GM23248 (cell line): ENCODE measurements around the gene TMX2. TPM values are rescaled to one million over a fixed set of nuclear protein-coding genes. Genes with fewer than 3 reads are reported as not detected.

Experiments used
- DNase-seq: peaks from one replicate; pipeline ENCODE4 v3.0.0-alpha.2; 2015
- H2AFZ ChIP-seq: fragments of 200-600 bp; sonication (generic); 2 replicates; pipeline ENCODE4 v1.6.1; 2016; ENCODE audit warnings: antibody characterized with exemption
- H3F3A ChIP-seq: fragments of 200-600 bp; sonication (generic); 2 replicates; pipeline ENCODE4 v1.6.1; 2016; ENCODE audit warnings: mild to moderate bottlenecking, antibody characterized with exemption, mixed run types; ENCODE audit not compliant: insufficient read depth
- H3K27ac ChIP-seq: fragments of 200-600 bp; sonication (generic); 2 replicates; pipeline ENCODE4 v1.5.1; 2016; ENCODE audit warnings: mild to moderate bottlenecking
- H3K27me3 ChIP-seq: fragments of 200-600 bp; sonication (generic); replicated peaks from 2 replicates; pipeline ENCODE4 v1.6.1; 2016; ENCODE audit warnings: mild to moderate bottlenecking; ENCODE audit not compliant: insufficient read depth
- H3K36me3 ChIP-seq: fragments of 200-600 bp; sonication (generic); 2 replicates; pipeline ENCODE4 v1.6.1; 2016; ENCODE audit warnings: low read depth, mild to moderate bottlenecking
- H3K4me1 ChIP-seq: fragments of 200-600 bp; sonication (generic); 2 replicates; pipeline ENCODE4 v1.6.1; 2016; ENCODE audit warnings: mild to moderate bottlenecking; ENCODE audit not compliant: insufficient read depth
- H3K4me2 ChIP-seq: fragments of 200-600 bp; sonication (generic); one replicate; pipeline ENCODE4 v1.6.1; 2016; ENCODE audit warnings: mild to moderate bottlenecking; ENCODE audit not compliant: unreplicated experiment
- H3K4me3 ChIP-seq: fragments of 200-600 bp; sonication (generic); 2 replicates; pipeline ENCODE4 v1.5.1; 2016; ENCODE audit warnings: mild to moderate bottlenecking
- H3K79me2 ChIP-seq: fragments of 200-600 bp; sonication (generic); 2 replicates; pipeline ENCODE4 v1.6.1; 2016; ENCODE audit warnings: mild to moderate bottlenecking; ENCODE audit not compliant: insufficient read depth
- H3K9ac ChIP-seq: fragments of 200-600 bp; sonication (generic); 2 replicates; pipeline ENCODE4 v1.6.1; 2016; ENCODE audit warnings: mild to moderate bottlenecking
- H3K9me2 ChIP-seq: fragments of 200-600 bp; sonication (generic); 2 replicates; pipeline ENCODE4 v1.6.1; 2016; ENCODE audit warnings: mixed run types, mild to moderate bottlenecking, moderate library complexity; ENCODE audit not compliant: insufficient read depth
- H3K9me3 ChIP-seq: fragments of 200-600 bp; sonication (generic); one replicate; pipeline ENCODE4 v1.6.1; 2017; ENCODE audit warnings: low read depth
- H4K20me1 ChIP-seq: fragments of 200-600 bp; sonication (generic); 2 replicates; pipeline ENCODE4 v1.6.0; 2016; ENCODE audit not compliant: insufficient read depth
- EZH2 ChIP-seq: fragments of 200-600 bp; sonication (generic); IDR thresholded peaks from 2 replicates; pipeline ENCODE4 v1.6.1; 2018; ENCODE audit warnings: antibody characterized with exemption, mild to moderate bottlenecking; ENCODE audit not compliant: insufficient read depth, poor library complexity, severe bottlenecking
- EZH2phosphoT487 ChIP-seq: fragments of 200-600 bp; sonication (generic); IDR thresholded peaks from 2 replicates; pipeline ENCODE4 v1.6.1; 2018; ENCODE audit warnings: antibody characterized with exemption, moderate library complexity, mild to moderate bottlenecking, low read depth; ENCODE audit not compliant: insufficient read depth
- WGBS, 2 experiments: methylation state at CpG; one replicate each; pipeline ENCODE4 v1.1.6; 2015 to 2017; ENCODE audit warnings: low lambda C conversion rate in 2 of 2, low coverage in 1 of 2; ENCODE audit errors: missing lambda C conversion rate in 2 of 2; 5-methylcytosine and 5-hydroxymethylcytosine counted together
- in situ Hi-C: fragments of 300-500 bp; cut with MboI; formaldehyde crosslinking; loops from 2 replicates; pipeline ENCODE4 v1.15.0; 2020
- polyA plus RNA-seq: library from polyadenylated mRNA; unstranded; fragments of >200 nt; fragmentation: Nextera tagmentation; extraction: Ambion mirVana; gene quantifications from 2 replicates; pipeline ENCODE4 v1.2.1, GENCODE V29; 2016
- total RNA-seq: library from RNA; depleted of rRNA; stranded (reverse); fragments of >200 nt; shearing (Covaris generic); gene quantifications from 2 replicates; pipeline ENCODE4 v1.2.3, GENCODE V29; 2014

The TMX2 gene
- total and polyA plus RNA-seq, 2 experiments from 2014 or later: 88.1 to 105 TPM

DNA sequence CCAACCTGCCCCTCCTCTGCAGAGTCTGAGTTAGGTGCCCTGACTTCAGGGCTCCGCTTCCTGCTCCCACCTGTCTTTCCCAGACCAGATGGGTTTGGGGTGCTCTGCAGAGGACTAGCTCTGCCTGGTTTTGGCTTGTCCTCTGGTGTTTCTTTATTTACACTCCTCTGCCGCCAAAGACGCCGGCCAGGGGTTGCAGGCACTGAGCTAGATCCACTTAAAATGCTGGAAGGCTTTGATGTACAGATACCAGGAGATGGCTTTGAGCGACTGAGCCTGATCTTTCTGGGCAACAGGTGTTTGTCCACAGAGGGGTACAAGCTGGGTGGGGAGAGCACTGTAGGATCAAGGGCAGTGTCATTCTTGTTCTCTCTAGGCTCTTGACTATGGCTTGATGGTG lies 32.8 kb downstream of the TMX2 start:
- no peaks in the 10 kb centered on the region for H3K27me3 ChIP-seq
- H3K79me2 ChIP-seq: peaks cover 26% of the 10 kb centered on the region
- 89 to 90% methylated on average over 5 of the region's 5 CpGs for WGBS, 2 experiments
- no peak overlapping the region for H2AFZ ChIP-seq
- DNase-seq: no peak
- in situ Hi-C loops: loop anchor here (10.0 kb wide), 1 partner anchor 770 kb away; no protein-coding TSS in a partner anchor
- no peaks in the 10 kb centered on the region for H3K9me3 ChIP-seq
- H3F3A ChIP-seq: peaks cover 20% of the 10 kb centered on the region
- no peak for TF ChIP-seq EZH2phosphoT487
- TF ChIP-seq EZH2: no peak
- H4K20me1 ChIP-seq: no peaks in the 10 kb centered on the region
- no peak overlapping the region for H3K4me3 ChIP-seq
- H3K4me1 ChIP-seq: peaks cover 11% of the 10 kb centered on the region
- H3K9me2 ChIP-seq: no peaks in the 10 kb centered on the region
- H3K27ac ChIP-seq: no peak overlapping the region
- H3K36me3 ChIP-seq: peaks cover 11% of the 10 kb centered on the region
- H3K9ac ChIP-seq: no peak overlapping the region
- H3K4me2 ChIP-seq: no peak overlapping the region

DNA sequence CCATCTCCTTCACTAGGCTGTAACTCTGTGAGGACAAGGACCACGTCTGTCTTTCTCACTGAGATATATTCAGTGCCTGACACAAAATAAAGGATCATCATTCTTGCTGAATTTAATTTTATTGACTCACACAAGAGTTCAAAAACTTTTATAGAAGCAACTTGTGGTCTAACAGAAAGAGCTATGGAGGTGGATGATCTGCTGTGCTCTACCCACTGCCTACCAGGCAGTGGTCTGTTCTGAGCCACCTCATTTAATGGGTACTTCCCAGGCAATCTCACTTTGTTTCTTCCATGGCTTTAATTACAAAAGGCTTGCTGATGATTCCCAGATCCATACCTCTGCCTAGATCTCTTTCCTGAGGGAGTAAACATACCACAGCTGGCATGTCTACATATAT lies 34.5 kb downstream of the TMX2 start:
- H2AFZ ChIP-seq: no peak overlapping the region
- H3K27ac ChIP-seq: no peak overlapping the region
- H3K36me3 ChIP-seq: peaks cover 11% of the 10 kb centered on the region
- 53 to 62% methylated on average over 1 of the region's 1 CpG for WGBS, 2 experiments
- in situ Hi-C loops: loop anchor here (10.0 kb wide), 1 partner anchor 768 kb away; no protein-coding TSS in a partner anchor
- no peak overlapping the region for H3K9ac ChIP-seq
- H3K4me1 ChIP-seq: peaks cover 4% of the 10 kb centered on the region; the same call in 1 of the 2 replicates
- H3K9me3 ChIP-seq: no peaks in the 10 kb centered on the region
- H3K4me2 ChIP-seq: no peak overlapping the region
- no peak for TF ChIP-seq EZH2
- no peak for TF ChIP-seq EZH2phosphoT487
- H3K4me3 ChIP-seq: no peak overlapping the region
- peaks cover 22% of the 10 kb centered on the region for H3K79me2 ChIP-seq
- no peaks in the 10 kb centered on the region for H4K20me1 ChIP-seq
- H3F3A ChIP-seq: peaks cover 12% of the 10 kb centered on the region
- DNase-seq: no peak
- no peaks in the 10 kb centered on the region for H3K27me3 ChIP-seq
- no peaks in the 10 kb centered on the region for H3K9me2 ChIP-seq

DNA sequence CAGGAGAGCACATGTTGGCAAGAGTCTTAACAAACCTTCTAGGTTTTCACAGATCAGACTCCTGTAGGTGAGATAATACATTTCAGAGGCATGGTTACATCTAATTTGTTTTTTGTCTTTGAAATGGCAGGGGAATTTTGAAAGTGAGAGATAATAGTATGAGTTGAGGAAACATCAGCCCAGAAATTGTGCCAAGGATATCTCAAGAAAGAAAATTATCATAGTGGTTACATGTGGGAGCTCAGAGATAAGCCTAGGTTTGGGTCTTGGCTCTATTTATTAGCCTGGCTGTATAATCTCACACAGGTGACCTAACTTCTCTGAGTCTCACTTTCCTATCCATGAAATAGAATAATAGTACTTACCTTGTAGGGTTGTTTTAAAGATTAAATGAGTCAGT lies 38.8 kb downstream of the TMX2 start:
- TF ChIP-seq EZH2 (no peak), EZH2phosphoT487 (no peak)
- in situ Hi-C loops: loop anchor here (10.0 kb wide), 1 partner anchor 54 kb away; no protein-coding TSS in a partner anchor

DNA sequence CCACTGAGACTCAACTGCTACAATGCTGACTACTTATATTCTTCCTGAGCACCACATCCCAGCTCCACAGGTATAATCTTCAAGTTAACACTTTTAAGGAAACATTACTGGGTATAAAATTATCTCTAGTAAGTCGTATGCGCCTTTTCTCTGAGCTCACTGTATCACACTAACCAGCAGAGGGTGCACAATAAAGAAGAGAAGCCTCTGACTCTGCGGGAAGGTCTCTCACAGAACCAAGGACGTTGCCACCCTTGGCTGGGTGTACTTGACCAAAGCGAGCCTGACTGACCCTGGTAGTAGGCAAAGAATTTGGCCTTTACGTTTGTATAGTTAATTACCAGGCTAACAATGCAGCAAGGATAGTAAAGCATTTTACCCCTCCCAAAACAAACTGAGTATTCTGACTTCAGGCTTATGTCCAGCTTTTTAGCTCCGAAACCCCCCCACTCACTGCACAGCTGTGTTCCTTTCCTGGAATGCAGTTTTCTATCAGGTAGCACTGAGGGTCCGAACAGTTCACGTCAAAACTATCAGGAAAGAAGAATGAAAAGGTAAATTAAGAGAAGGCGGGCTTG lies 39.4 kb downstream of the TMX2 start, which contains the start of gene BTBD18:
Gene BTBD18 (minus strand): TSS at position 144 of the 578 bp plus-strand sequence. CDS start 631 bp downstream, outside the sequence.
- TF ChIP-seq EZH2phosphoT487 (no peak), EZH2 (no peak)

More for the DNA sequence above, 38.8 kb downstream of the TMX2 start:
- no peaks in the 10 kb centered on the region for H3K4me1 ChIP-seq
- no peaks in the 10 kb centered on the region for H3K36me3 ChIP-seq
- H3K9ac ChIP-seq: no peak overlapping the region
- no peak overlapping the region for H3K4me3 ChIP-seq
- H3K27me3 ChIP-seq: no peaks in the 10 kb centered on the region
- H3K4me2 ChIP-seq: no peak overlapping the region
- H3K9me2 ChIP-seq: no peaks in the 10 kb centered on the region
- no peak for DNase-seq
- no peaks in the 10 kb centered on the region for H3K9me3 ChIP-seq
- no peak overlapping the region for H3K27ac ChIP-seq
- no peaks in the 10 kb centered on the region for H4K20me1 ChIP-seq
- no peak overlapping the region for H2AFZ ChIP-seq
- H3F3A ChIP-seq: peaks cover 12% of the 10 kb centered on the region
- no peaks in the 10 kb centered on the region for H3K79me2 ChIP-seq

More for the DNA sequence above, 39.4 kb downstream of the TMX2 start, which contains the start of gene BTBD18:
- DNase-seq: peak; percentile 82
- Histone ChIP-seq H4K20me1 (no peaks in the 10 kb centered on the region), H3K36me3 (no peaks in the 10 kb centered on the region), H3K9me3 (no peaks in the 10 kb centered on the region), H3F3A (peaks cover 12% of the 10 kb centered on the region), H3K27ac (no peak within 1 kb of the TSS), H2AFZ (no peak within 1 kb of the TSS), H3K9ac (no peak within 1 kb of the TSS), H3K9me2 (no peaks in the 10 kb centered on the region), H3K4me1 (no peaks in the 10 kb centered on the region), H3K27me3 (no peaks in the 10 kb centered on the region), H3K4me2 (no peak within 1 kb of the TSS), H3K79me2 (no peaks in the 10 kb centered on the region), H3K4me3 (no peak within 1 kb of the TSS)
- 36 to 41% methylated on average over 10 of the region's 10 CpGs for WGBS, 2 experiments
- in situ Hi-C loops: loop anchor here (10.0 kb wide), 1 partner anchor 53 kb away; no protein-coding TSS in a partner anchor
